Heart left ventricle (tissue), 16 donors: Measurements from ENCODE around the gene SSMEM1. TPM values are rescaled to one million over a fixed set of nuclear protein-coding genes. Genes with fewer than 3 reads are reported as not detected.

Source experiments
- ATAC-seq, 4 donors: fragments of 200-7000 bp; cut with Tn5 transposase; one replicate each; pipeline ENCODE4 v1.9.1; 2020 to 2022; ENCODE audit warnings: moderate library complexity in 4 of 4, mild to moderate bottlenecking in 3 of 4, moderate number of reproducible peaks in 1 of 4
- DNase-seq, 5 donors: peaks; one replicate each; pipeline ENCODE4 v3.0.0-alpha.2; 2020
- H3K27ac ChIP-seq, 12 donors: fragments of 200-600 bp; sonication (generic) in 4 of 12; one replicate each; pipeline versions ENCODE4 v1.5.0 to v1.8.0; 2016 to 2022; ENCODE audit warnings: mild to moderate bottlenecking in 2 of 12
- H3K27me3 ChIP-seq, 9 donors: fragments of 200-600 bp; sonication (generic) in 2 of 9; one replicate each; pipeline versions ENCODE4 v1.5.1 to v1.8.0; 2016 to 2022; ENCODE audit warnings: mild to moderate bottlenecking in 3 of 9
- H3K36me3 ChIP-seq, 9 donors: fragments of 200-600 bp; sonication (generic) in 2 of 9; one replicate each; pipeline versions ENCODE4 v1.5.0 to v1.8.0; 2018 to 2022; ENCODE audit warnings: mild to moderate bottlenecking in 2 of 9
- H3K4me1 ChIP-seq, 12 donors: fragments of 200-600 bp; sonication (generic) in 4 of 12; one replicate each; pipeline versions ENCODE4 v1.5.0 to v1.8.0; 2016 to 2022; ENCODE audit warnings: mild to moderate bottlenecking in 3 of 12
- H3K4me3 ChIP-seq, 12 donors: fragments of 200-600 bp; sonication (generic) in 4 of 12; one replicate each; pipeline versions ENCODE4 v1.5.0 to v1.8.0; 2017 to 2022; ENCODE audit warnings: mild to moderate bottlenecking in 9 of 12, moderate library complexity in 4 of 12
- H3K9me3 ChIP-seq, 12 donors: fragments of 200-600 bp; sonication (generic) in 4 of 12; one replicate each; pipeline versions ENCODE4 v1.5.0 to v1.8.0; 2016 to 2022; ENCODE audit warnings: mild to moderate bottlenecking in 1 of 12
- POLR2A ChIP-seq, 2 donors: fragments of 450-650 bp; IDR thresholded peaks; one replicate each; pipeline ENCODE4 v1.6.1; 2017; ENCODE audit warnings: antibody characterized with exemption in 2 of 2, mild to moderate bottlenecking in 2 of 2, moderate library complexity in 2 of 2
- WGBS, 4 donors: extraction: QIAGEN DNeasy Blood & Tissue Kit in 2 of 4; methylation state at CpG; one replicate each; pipeline versions ENCODE4 v1.1.5 to v1.1.7; 2013 to 2018; 5-methylcytosine and 5-hydroxymethylcytosine counted together
- intact Hi-C, 10 donors: fragments of 100-400 bp; cut with DNase I; formaldehyde crosslinking; loops; one replicate each; pipeline versions ENCODE4 v1.11.1 to v1.14.2; 2022
- long read RNA-seq, 3 donors: library from polyadenylated mRNA; unstranded; transcript quantifications; one replicate each; pipeline ENCODE4 v2.0.0, GENCODE V29; 2020 to 2021
- polyA plus RNA-seq, 2 donors: library from polyadenylated mRNA; stranded (reverse); fragments of 200-250 nt; gene quantifications; one replicate each; pipeline ENCODE4 v1.2.3, GENCODE V29; 2013
- total RNA-seq, 9 donors: library from RNA; depleted of rRNA in 2 of 9; stranded (reverse); fragments of >200 nt in 2 of 9; fragmentation: NEBNext Ultra II Directional in 3 of 9; extraction: Animal tissue kit (Norgen Biotek cat#: 25700) in 3 of 9; gene quantifications; one replicate each; pipeline versions ENCODE4 v1.1.0 to v1.2.4, GENCODE V29; 2016 to 2023
- TF ChIP-seq, protein P1 (sequence below), 12 donors: fragments of 200-600 bp; sonication (generic) in 4 of 12; IDR thresholded peaks; one replicate each; pipeline versions ENCODE4 v1.5.0 to v1.8.0; 2018 to 2022; ENCODE audit warnings: antibody characterized with exemption in 12 of 12, mild to moderate bottlenecking in 5 of 12
- donor health status: ischemic (EF 13 %, LVEDD 7.1; RV severe dilation, severe dysfunction).
- donor health status: healthy with polysubstance abuse.
- donor health status: DM: no; HTN: yes; CAD: no.
- donor health status: DM: no; HTN: no; CAD: no.
- donor health status: ischemic (EF 25% LVEDD 6.9; RV normal size, moderate dysfunction).
- donor health status: ischemic (EF 25% LVEDD 5.7; RV mildly dilated, moderate dysfunction).
- donor health status: healthy.
- donor health status: DM: yes; HTN: yes; CAD: no.
- donor health status: ischemic (EF 35%, LVEDD 5.7; RV mildly dilated, moderate dysfunction).
- donor health status: nonischemic (EF 11% LVEDD 7.7; RV severe dilation, severe dysfunction).
- donor health status: DM: yes; HTN: yes; CAD: no.
- donor health status: PGD.
- donor health status: ischemic (EF 29% LVEDD 5.4; RV normal size, mild dysfunction).
- donor health status: nonischemic (EF 23%, LVEDD 6.1; RV moderate dilation, normal function).

SSMEM1 gene, protein sequence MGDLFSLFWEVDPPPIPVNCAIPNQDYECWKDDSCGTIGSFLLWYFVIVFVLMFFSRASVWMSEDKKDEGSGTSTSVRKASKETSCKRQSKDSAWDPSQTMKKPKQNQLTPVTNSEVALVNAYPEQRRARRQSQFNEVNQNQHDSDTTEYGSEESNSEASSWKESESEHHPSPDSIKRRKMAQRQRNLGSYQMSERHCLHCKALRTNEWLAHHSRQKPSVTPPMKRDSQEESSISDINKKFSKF
- not detected for total RNA-seq
- polyA plus RNA-seq, result not detected
- long read RNA-seq, donor 1, result 0 reads
- long read RNA-seq, donor 2, result 0 reads
- long read RNA-seq, donor 3, result 0 reads

DNA sequence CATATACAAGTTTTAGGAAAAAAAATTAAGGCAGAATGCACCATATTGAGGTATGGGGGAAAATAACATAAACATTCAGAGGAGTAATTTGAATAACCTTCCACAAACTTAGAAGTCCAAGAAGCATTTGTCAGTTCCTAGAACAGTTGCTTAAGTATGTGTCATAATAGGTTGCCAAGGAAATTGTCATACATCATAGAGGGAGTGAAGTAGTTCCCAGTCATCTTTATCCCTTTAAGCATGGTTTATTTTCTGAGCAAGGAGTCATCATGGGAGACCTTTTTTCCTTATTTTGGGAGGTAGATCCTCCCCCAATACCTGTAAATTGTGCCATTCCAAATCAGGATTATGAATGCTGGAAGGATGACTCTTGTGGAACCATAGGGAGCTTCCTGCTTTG, at the start of gene SSMEM1:
Gene SSMEM1, plus strand, starts transcription at position 219 of the 400 bp plus-strand sequence. Its CDS starts 51 bp downstream, at position 270.
- Histone ChIP-seq H3K27me3 (peaks cover 0 to 5% (median 0%) of the 10 kb centered on the region in 9 donors), H3K4me1 (peaks cover 0 to 18% (median 5%) of the 10 kb centered on the region in 12 donors), H3K27ac (no peak within 1 kb of the TSS), H3K9me3 (no peaks in the 10 kb centered on the region), H3K4me3 (no peak within 1 kb of the TSS), H3K36me3 (peaks cover 0 to 12% (median 10%) of the 10 kb centered on the region in 9 donors)
- DNase-seq (no peak), ATAC-seq (no peak)
- no peak for TF ChIP-seq POLR2A (IDR thresholded peaks at IDR 0.05)
- TF ChIP-seq, protein P1, sequence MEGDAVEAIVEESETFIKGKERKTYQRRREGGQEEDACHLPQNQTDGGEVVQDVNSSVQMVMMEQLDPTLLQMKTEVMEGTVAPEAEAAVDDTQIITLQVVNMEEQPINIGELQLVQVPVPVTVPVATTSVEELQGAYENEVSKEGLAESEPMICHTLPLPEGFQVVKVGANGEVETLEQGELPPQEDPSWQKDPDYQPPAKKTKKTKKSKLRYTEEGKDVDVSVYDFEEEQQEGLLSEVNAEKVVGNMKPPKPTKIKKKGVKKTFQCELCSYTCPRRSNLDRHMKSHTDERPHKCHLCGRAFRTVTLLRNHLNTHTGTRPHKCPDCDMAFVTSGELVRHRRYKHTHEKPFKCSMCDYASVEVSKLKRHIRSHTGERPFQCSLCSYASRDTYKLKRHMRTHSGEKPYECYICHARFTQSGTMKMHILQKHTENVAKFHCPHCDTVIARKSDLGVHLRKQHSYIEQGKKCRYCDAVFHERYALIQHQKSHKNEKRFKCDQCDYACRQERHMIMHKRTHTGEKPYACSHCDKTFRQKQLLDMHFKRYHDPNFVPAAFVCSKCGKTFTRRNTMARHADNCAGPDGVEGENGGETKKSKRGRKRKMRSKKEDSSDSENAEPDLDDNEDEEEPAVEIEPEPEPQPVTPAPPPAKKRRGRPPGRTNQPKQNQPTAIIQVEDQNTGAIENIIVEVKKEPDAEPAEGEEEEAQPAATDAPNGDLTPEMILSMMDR (IDR thresholded peaks at IDR 0.05), result no peak
- intact Hi-C loops, result loop anchor here in 2 of 10 donors (5.0 kb wide), 2 partner anchors 135 to 235 kb away; partner anchors contain the start of genes CEP41 (in 1 of the 2) and KLHDC10 (in 1 of the 2)

DNA sequence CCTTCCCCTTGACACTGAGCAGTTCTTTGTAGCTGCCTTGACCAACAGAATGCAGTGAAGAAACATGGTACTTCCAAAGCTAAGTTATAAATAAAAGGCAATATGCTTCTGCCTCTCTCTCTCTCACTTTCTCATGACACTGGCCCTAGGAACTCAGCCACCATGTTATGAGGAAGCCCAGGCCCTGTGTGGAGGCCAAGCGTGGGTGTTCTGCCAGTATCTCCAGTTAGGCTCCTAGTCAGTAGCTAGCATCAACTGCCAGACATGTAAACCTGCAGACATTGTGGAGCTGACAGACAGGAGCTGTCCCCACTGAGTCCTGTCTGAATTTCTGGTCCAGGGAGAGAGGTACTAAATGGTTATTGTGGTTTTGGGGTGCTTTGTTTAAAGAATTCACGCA, 47.6 kb upstream of the SSMEM1 start:
- no peak for ATAC-seq
- Histone ChIP-seq H3K9me3 (peaks cover 0 to 16% (median 0%) of the 10 kb centered on the region in 12 donors), H3K36me3 (peaks cover 0 to 62% (median 41%) of the 10 kb centered on the region in 9 donors)

DNA sequence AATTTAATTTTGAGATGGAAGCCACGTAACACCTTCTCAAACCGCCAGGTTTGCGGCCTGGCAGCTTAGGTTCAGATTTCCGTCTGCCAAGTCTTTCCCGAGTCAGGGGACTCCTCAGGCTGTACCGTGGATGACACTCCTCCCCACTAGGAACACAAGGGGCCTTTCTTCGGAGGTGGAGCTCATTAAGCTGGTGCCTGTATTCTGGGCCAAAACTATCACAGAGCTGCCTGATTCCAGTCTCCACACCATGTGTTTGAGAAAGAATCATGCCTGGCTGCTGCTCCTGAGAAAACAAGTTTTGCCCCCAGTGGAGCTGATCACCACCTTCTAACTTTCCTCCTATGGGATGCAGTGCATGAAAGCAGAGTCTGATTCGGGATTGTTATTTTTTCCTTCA, 47.2 kb upstream of the SSMEM1 start:
- Histone ChIP-seq H3K9me3 (peaks cover 0 to 16% (median 0%) of the 10 kb centered on the region in 12 donors), H3K27me3 (no peaks in the 10 kb centered on the region), H3K36me3 (peaks cover 0 to 66% (median 45%) of the 10 kb centered on the region in 9 donors), H3K27ac (no peak overlapping the region), H3K4me3 (no peak overlapping the region), H3K4me1 (no peaks in the 10 kb centered on the region)
- intact Hi-C loops, result no loop called here
- DNase-seq (no peak), ATAC-seq (no peak)
- WGBS, 4 donors, result 89 to 96% (median 91%) methylated on average over 8 of the region's 8 CpGs
- TF ChIP-seq POLR2A (IDR thresholded peaks at IDR 0.05), result no peak
- TF ChIP-seq, protein P1 (IDR thresholded peaks at IDR 0.05), result no peak

More for the DNA sequence above, 47.6 kb upstream of the SSMEM1 start:
- no peak for TF ChIP-seq POLR2A (IDR thresholded peaks at IDR 0.05)
- TF ChIP-seq, protein P1 (IDR thresholded peaks at IDR 0.05), result no peak
- H3K4me3 ChIP-seq, result no peak overlapping the region
- H3K4me1 ChIP-seq, result no peaks in the 10 kb centered on the region
- DNase-seq, result no peak
- intact Hi-C loops, result no loop called here
- no peak overlapping the region for H3K27ac ChIP-seq
- 94 to 100% (median 98%) methylated on average over 2 of the region's 2 CpGs for WGBS, 4 donors
- H3K27me3 ChIP-seq, result no peaks in the 10 kb centered on the region

DNA sequence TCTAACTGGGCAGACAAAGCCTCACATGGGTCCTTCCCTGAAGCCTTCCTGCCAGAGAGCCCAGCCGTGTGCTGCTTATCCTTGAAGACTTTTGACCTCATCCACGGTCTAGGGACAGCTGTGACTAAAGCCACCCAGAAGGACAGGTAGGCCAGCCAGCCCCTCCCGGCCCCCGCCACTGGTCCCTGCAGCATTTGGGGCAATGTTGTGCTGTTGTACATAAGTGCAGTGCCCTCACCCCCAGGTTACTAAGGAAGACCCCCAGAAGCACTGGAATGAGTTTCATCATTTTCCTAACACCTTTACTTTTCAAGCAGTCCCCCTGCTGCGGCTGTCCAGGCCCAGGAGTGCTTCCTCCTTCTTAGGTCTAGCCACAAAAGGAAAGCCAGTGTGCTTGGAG, 45.5 kb upstream of the SSMEM1 start:
- peaks cover 0 to 84% (median 63%) of the 10 kb centered on the region in 9 donors for H3K36me3 ChIP-seq
- TF ChIP-seq, protein P1 (IDR thresholded peaks at IDR 0.05), result no peak
- no peak for TF ChIP-seq POLR2A (IDR thresholded peaks at IDR 0.05)
- 88 to 94% (median 93%) methylated on average over 5 of the region's 5 CpGs for WGBS, 4 donors
- intact Hi-C loops, result no loop called here
- H3K4me1 ChIP-seq, result no peaks in the 10 kb centered on the region
- H3K4me3 ChIP-seq, result no peak overlapping the region
- peaks cover 0 to 7% (median 0%) of the 10 kb centered on the region in 12 donors for H3K9me3 ChIP-seq
- H3K27me3 ChIP-seq, result no peaks in the 10 kb centered on the region
- H3K27ac ChIP-seq, result no peak overlapping the region
- ATAC-seq (no peak), DNase-seq (no peak)
